ENCODE results near the gene HECTD4. TPM values are rescaled to one million over a fixed set of nuclear protein-coding genes. Genes with fewer than 3 reads are reported as not detected.

HECTD4 gene
- total and polyA plus RNA-seq, 12 donors: 17.5 to 50.0 (median 27.7) TPM

GRCh38 chr12:112241176-112241575 lies 141.1 kb downstream of the HECTD4 start:
- intact Hi-C loops (cut with DNase I): no loop called here
- DNase-seq: no peak
- no peaks in the 10 kb centered on the region for H3K4me1 ChIP-seq (replicated peaks in 1 of 2)
- no peaks in the 10 kb centered on the region for H3K9me3 ChIP-seq (replicated peaks in 1 of 3)
- peaks cover 0 to 67% of the 10 kb centered on the region in 2 donors for H3K36me3 ChIP-seq (replicated peaks in 1 of 2)
- no peak for TF ChIP-seq POLR2A (IDR thresholded peaks at IDR 0.05)
- no peak for TF ChIP-seq CTCF (IDR thresholded peaks at IDR 0.05)
- no peak overlapping the region for H3K27ac ChIP-seq
- H3K4me3 ChIP-seq: no peak overlapping the region
- H3K27me3 ChIP-seq: no peaks in the 10 kb centered on the region
- WGBS, 4 donors: 81 to 84% (median 82%) methylated on average over 3 of the region's 3 CpGs

GRCh38 chr12:112239881-112240280 lies 142.3 kb downstream of the HECTD4 start:
- no peak for TF ChIP-seq CTCF (IDR thresholded peaks at IDR 0.05)
- TF ChIP-seq POLR2A (IDR thresholded peaks at IDR 0.05): no peak
- intact Hi-C loops (cut with DNase I): no loop called here
- no peak overlapping the region for H3K27ac ChIP-seq
- no peak overlapping the region for H3K4me3 ChIP-seq
- WGBS, 4 donors: 94 to 97% (median 95%) methylated on average over 6 of the region's 6 CpGs
- no peak for DNase-seq
- H3K9me3 ChIP-seq (replicated peaks in 1 of 3): no peaks in the 10 kb centered on the region
- H3K27me3 ChIP-seq: no peaks in the 10 kb centered on the region
- H3K36me3 ChIP-seq (replicated peaks in 1 of 2): peaks cover 0 to 69% of the 10 kb centered on the region in 2 donors
- H3K4me1 ChIP-seq (replicated peaks in 1 of 2): no peaks in the 10 kb centered on the region

- 85 to 94% (median 91%) methylated on average over 7 of the region's 7 CpGs for WGBS, 4 donors
- H3K27me3 ChIP-seq: no peaks in the 10 kb centered on the region
- H3K9me3 ChIP-seq (replicated peaks in 1 of 3): no peaks in the 10 kb centered on the region
- peaks cover 0 to 77% of the 10 kb centered on the region in 2 donors for H3K36me3 ChIP-seq (replicated peaks in 1 of 2)
- no peak overlapping the region for H3K4me3 ChIP-seq
- no peak overlapping the region for H3K27ac ChIP-seq
- no peaks in the 10 kb centered on the region for H3K4me1 ChIP-seq (replicated peaks in 1 of 2)
- intact Hi-C loops (cut with DNase I): no loop called here
- no peak for TF ChIP-seq POLR2A (IDR thresholded peaks at IDR 0.05)
- no peak for TF ChIP-seq CTCF (IDR thresholded peaks at IDR 0.05)
- DNase-seq: no peak
These were observed 143.2 kb downstream of the HECTD4 start for GRCh38 chr12:112239020-112239419.

- Histone ChIP-seq H3K9me3 (replicated peaks in 1 of 3) (no peaks in the 10 kb centered on the region), H3K36me3 (replicated peaks in 1 of 2) (peaks cover 0 to 78% of the 10 kb centered on the region in 2 donors), H3K4me3 (no peak overlapping the region), H3K27ac (no peak overlapping the region), H3K27me3 (no peaks in the 10 kb centered on the region), H3K4me1 (replicated peaks in 1 of 2) (no peaks in the 10 kb centered on the region)
- DNase-seq: no peak
- TF ChIP-seq POLR2A (IDR thresholded peaks at IDR 0.05): no peak
- TF ChIP-seq CTCF (IDR thresholded peaks at IDR 0.05): no peak
- intact Hi-C loops (cut with DNase I): no loop called here
- WGBS, 4 donors: 92 to 96% (median 95%) methylated on average over 5 of the region's 5 CpGs
These were observed 143.8 kb downstream of the HECTD4 start for GRCh38 chr12:112238441-112238840.
